OCI-LY3 (cell line): ENCODE measurements around the gene RGR.
A peak's percentile ranks its signal among the peaks of the same experiment; 100 is the strongest.

ENCODE experiments used
- H2AFZ ChIP-seq: fragments of 200-600, 300-600 bp; shearing (Covaris generic); 2 replicates; pipeline ENCODE4 v1.6.0; 2014; ENCODE audit warnings: antibody characterized with exemption, low read depth, low read length
- H3K27ac ChIP-seq: fragments of 200-600, 300-600 bp; sonication (generic); 2 replicates; pipeline ENCODE4 v1.5.1; 2014; ENCODE audit warnings: mild to moderate bottlenecking, low read length, moderate library complexity, mixed read lengths
- H3K27me3 ChIP-seq: fragments of 200-600, 300-600 bp; sonication (generic); 2 replicates; pipeline ENCODE4 v1.6.1; 2014; ENCODE audit warnings: low read depth, low read length, mixed read lengths
- H3K36me3 ChIP-seq: fragments of 200-600, 300-600 bp; sonication (generic); replicated peaks from 2 replicates; pipeline ENCODE3; 2014; ENCODE audit warnings: low read depth, low read length, mixed read lengths
- H3K4me1 ChIP-seq: fragments of 300-600, 200-600 bp; sonication (generic); 2 replicates; pipeline ENCODE4 v1.6.1; 2014; ENCODE audit warnings: low read length, mixed read lengths
- H3K4me2 ChIP-seq: fragments of 200-600, 300-600 bp; sonication (generic); 2 replicates; pipeline ENCODE4 v1.6.1; 2014; ENCODE audit warnings: low read length, mixed read lengths
- H3K4me3 ChIP-seq: fragments of 300-600, 200-600 bp; sonication (generic); 2 replicates; pipeline ENCODE4 v1.5.1; 2014; ENCODE audit warnings: antibody characterized with exemption, mild to moderate bottlenecking, low read length, moderate library complexity
- H3K79me2 ChIP-seq: fragments of 300-600, 200-600 bp; shearing (Covaris generic); 2 replicates; pipeline ENCODE4 v1.6.1; 2014; ENCODE audit warnings: mild to moderate bottlenecking, low read length, mixed read lengths
- H3K9ac ChIP-seq: fragments of 300-600, 200-600 bp; shearing (Covaris generic); 2 replicates; pipeline ENCODE4 v1.6.0; 2014; ENCODE audit warnings: mild to moderate bottlenecking, low read length, moderate library complexity
- H3K9me3 ChIP-seq: fragments of 200-600, 300-600 bp; shearing (Covaris generic); 2 replicates; pipeline ENCODE4 v1.6.1; 2014; ENCODE audit warnings: low read length, mixed read lengths; ENCODE audit not compliant: insufficient read depth
- H4K20me1 ChIP-seq: fragments of 200-600, 300-600 bp; sonication (generic); 2 replicates; pipeline ENCODE4 v1.6.1; 2016; ENCODE audit warnings: low read length, mixed read lengths; ENCODE audit not compliant: insufficient read depth
- CTCF ChIP-seq: fragments of 200-600, 300-600 bp; sonication (generic); IDR thresholded peaks from 2 replicates; pipeline ENCODE4 v1.5.1; 2014; ENCODE audit warnings: antibody characterized with exemption, low read length, low read depth
- EZH2phosphoT487 ChIP-seq: fragments of 200-600 bp; shearing (Covaris generic); IDR thresholded peaks from 2 replicates; pipeline ENCODE4 v1.6.1; 2018; ENCODE audit warnings: antibody characterized with exemption, mixed run types, low read depth

Gene RGR

GRCh38 chr10:84202349-84202748, 42.5 kb upstream of the RGR start:
- H3K4me3 ChIP-seq: no peak overlapping the region
- TF ChIP-seq EZH2phosphoT487: no peak
- TF ChIP-seq CTCF: no peak

GRCh38 chr10:84204122-84204521, 40.7 kb upstream of the RGR start:
- H3K4me2 ChIP-seq: no peak overlapping the region
- no peaks in the 10 kb centered on the region for H3K36me3 ChIP-seq
- peaks cover 14% of the 10 kb centered on the region for H3K4me1 ChIP-seq
- no peaks in the 10 kb centered on the region for H4K20me1 ChIP-seq
- no peaks in the 10 kb centered on the region for H3K79me2 ChIP-seq
- H3K9me3 ChIP-seq: no peaks in the 10 kb centered on the region
- TF ChIP-seq EZH2phosphoT487 (no peak), CTCF (peak; percentile 46)
- H3K27ac ChIP-seq: no peak overlapping the region
- no peak overlapping the region for H3K4me3 ChIP-seq
- peaks cover 15% of the 10 kb centered on the region; the same call in 1 of the 2 replicates for H3K27me3 ChIP-seq
- H3K9ac ChIP-seq: no peak overlapping the region
- H2AFZ ChIP-seq: no peak overlapping the region

More at GRCh38 chr10:84202349-84202748, 42.5 kb upstream of the RGR start:
- H3K27me3 ChIP-seq: peaks cover 7% of the 10 kb centered on the region; the same call in 1 of the 2 replicates
- H4K20me1 ChIP-seq: no peaks in the 10 kb centered on the region
- H3K9ac ChIP-seq: no peak overlapping the region
- no peak overlapping the region for H2AFZ ChIP-seq
- H3K79me2 ChIP-seq: no peaks in the 10 kb centered on the region
- no peak overlapping the region for H3K4me2 ChIP-seq
- no peaks in the 10 kb centered on the region for H3K36me3 ChIP-seq
- peaks cover 14% of the 10 kb centered on the region for H3K4me1 ChIP-seq
- no peaks in the 10 kb centered on the region for H3K9me3 ChIP-seq
- H3K27ac ChIP-seq: no peak overlapping the region

GRCh38 chr10:84204610-84205009, 40.2 kb upstream of the RGR start:
- Histone ChIP-seq H3K36me3 (no peaks in the 10 kb centered on the region), H3K27me3 (peaks cover 15% of the 10 kb centered on the region; the same call in 1 of the 2 replicates)
- TF ChIP-seq EZH2phosphoT487: no peak
- TF ChIP-seq CTCF: no peak

GRCh38 chr10:84205049-84205852, 39.6 kb upstream of the RGR start:
- no peaks in the 10 kb centered on the region for H4K20me1 ChIP-seq
- no peaks in the 10 kb centered on the region for H3K9me3 ChIP-seq
- H3K27ac ChIP-seq: no peak overlapping the region
- H2AFZ ChIP-seq: no peak overlapping the region
- H3K27me3 ChIP-seq: peaks cover 15% of the 10 kb centered on the region; the same call in 1 of the 2 replicates
- peaks cover 14% of the 10 kb centered on the region for H3K4me1 ChIP-seq
- H3K4me2 ChIP-seq: no peak overlapping the region
- H3K36me3 ChIP-seq: no peaks in the 10 kb centered on the region
- no peaks in the 10 kb centered on the region for H3K79me2 ChIP-seq
- TF ChIP-seq CTCF: peak; percentile 81
- TF ChIP-seq EZH2phosphoT487: no peak
- H3K9ac ChIP-seq: no peak overlapping the region
- no peak overlapping the region for H3K4me3 ChIP-seq

More at GRCh38 chr10:84204610-84205009, 40.2 kb upstream of the RGR start:
- H3K4me2 ChIP-seq: no peak overlapping the region
- no peak overlapping the region for H3K27ac ChIP-seq
- H3K9me3 ChIP-seq: no peaks in the 10 kb centered on the region
- no peak overlapping the region for H2AFZ ChIP-seq
- H3K9ac ChIP-seq: no peak overlapping the region
- H3K4me1 ChIP-seq: peaks cover 14% of the 10 kb centered on the region
- H3K4me3 ChIP-seq: no peak overlapping the region
- no peaks in the 10 kb centered on the region for H3K79me2 ChIP-seq
- H4K20me1 ChIP-seq: no peaks in the 10 kb centered on the region
